Islet precursor cell (in vitro differentiated cells): ENCODE results near the gene FBH1.
"Not testable (repeated sequence)": the region's sequence is repeated elsewhere in the genome, so short reads cannot be mapped to it uniquely, and the experiment has no call there.

Source experiments
- DNase-seq: peaks from one replicate; pipeline ENCODE4 v3.0.0-alpha.2; 2018

The FBH1 gene

GRCh38 chr10:5904227-5904626 lies 14.2 kb downstream of the FBH1 start:
- DNase-seq = no peak

- no peak for DNase-seq
Observed at GRCh38 chr10:5905854-5906507, 15.9 kb downstream of the FBH1 start.

DNA sequence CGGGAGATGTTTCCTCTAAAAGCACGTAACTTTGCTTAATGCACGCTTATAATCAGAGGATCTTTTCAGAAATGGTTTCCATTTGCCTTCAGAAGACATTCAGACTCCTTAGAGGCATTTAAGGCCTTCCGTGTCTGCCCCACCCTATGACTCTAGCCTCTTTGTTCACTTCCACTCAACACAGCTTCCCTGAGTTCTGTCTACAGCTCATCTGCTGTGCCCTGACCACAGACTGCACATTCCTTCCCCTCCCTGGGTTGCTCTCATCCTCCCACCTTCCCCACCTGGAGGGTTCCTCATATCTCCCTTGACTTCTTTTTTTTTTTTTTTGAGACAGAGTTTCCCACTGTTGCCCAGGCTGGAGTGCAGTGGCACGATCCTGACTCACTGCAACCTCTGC lies 16.6 kb downstream of the FBH1 start:
- DNase-seq = no peak

GRCh38 chr10:5908676-5909075 lies 18.6 kb downstream of the FBH1 start:
- DNase-seq = not testable (repeated sequence)

GRCh38 chr10:5910323-5911100 lies 20.5 kb downstream of the FBH1 start:
- DNase-seq = no peak

DNA sequence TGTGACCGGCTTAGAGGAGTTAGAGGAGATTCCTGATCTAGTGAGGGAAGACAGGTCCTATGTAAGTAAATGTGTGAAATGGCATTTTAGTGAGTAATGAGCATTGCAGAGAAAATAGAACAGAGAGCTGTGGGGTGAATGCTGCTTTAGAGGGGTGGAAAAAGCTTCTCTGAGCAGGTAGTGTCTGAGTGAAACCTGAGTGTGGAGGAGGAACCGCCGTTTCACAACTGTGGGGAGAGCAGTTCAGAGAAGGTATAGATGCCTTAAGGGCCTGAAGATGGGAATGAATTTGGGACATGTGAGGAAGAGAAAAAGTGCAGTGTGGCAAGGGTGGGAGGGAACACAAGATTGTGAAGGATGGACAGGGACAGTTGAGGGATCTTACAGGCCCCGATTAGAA lies 21.6 kb downstream of the FBH1 start:
- DNase-seq = no peak

DNA sequence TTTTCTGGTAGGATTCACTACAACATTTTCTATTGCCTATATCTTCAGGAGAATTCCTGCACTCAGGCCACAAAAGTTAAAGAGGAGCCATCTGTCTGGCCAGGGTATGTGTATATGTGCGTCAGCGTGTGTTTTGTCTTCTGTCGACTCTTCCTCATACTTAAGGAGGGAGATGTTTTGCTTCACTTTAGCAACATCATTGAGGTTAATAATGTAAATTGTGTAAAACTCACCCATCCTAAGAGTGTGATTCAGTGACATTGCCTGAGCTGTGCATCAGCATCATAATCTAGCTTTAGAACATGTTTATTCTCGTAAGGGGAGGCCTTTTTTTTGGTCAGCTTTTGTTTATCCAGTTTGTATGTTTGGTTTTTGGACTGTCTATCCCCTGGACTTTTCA lies 23.7 kb downstream of the FBH1 start:
- DNase-seq = no peak

DNA sequence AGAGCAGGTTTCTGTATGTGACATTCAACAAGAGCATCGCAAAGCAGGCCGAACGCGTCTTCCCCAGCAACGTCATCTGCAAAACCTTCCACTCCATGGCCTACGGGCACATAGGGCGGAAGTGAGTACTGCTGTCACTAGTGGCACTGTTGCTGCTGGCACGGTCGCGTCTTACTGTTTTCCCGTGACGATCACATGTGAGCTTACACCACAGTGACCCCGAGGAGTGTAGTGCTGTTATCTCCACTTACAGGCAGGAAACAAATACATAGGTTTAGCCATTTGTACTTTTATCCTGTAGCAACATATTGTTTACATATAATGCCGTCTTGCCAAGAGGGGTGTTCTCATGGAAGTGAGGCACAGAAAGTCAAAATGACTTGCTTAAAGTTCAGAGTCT lies 25.4 kb downstream of the FBH1 start:
- DNase-seq = no peak

- no peak for DNase-seq
Observed at GRCh38 chr10:5917305-5917704, 27.3 kb downstream of the FBH1 start.

- no peak for DNase-seq
Observed at GRCh38 chr10:5918763-5919162, 28.7 kb downstream of the FBH1 start.

GRCh38 chr10:5919568-5919967 lies 29.5 kb downstream of the FBH1 start:
- no peak for DNase-seq

DNA sequence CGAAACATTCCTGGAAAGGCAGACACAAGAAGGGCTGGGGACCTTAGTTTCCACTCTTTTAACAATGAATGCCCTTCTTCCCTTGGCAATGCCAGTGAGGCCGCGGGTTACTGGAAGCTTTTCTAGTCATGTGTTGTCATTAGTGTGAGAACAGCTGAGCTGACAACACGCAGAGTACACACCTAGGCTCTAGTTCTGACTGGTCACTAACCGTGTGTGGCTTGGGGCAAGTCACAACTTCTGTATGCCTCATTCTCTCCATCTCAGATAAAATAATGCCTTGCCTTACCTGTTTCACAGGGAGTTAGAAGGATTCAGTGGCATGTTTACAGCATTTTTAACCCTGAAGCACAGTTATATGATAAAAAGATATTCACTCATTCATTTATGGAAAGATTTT lies 31.7 kb downstream of the FBH1 start:
- DNase-seq = no peak

- no peak for DNase-seq
Observed at GRCh38 chr10:5924889-5925288, 34.8 kb downstream of the FBH1 start.

GRCh38 chr10:5927306-5927705 lies 37.3 kb downstream of the FBH1 start:
- no peak for DNase-seq

DNA sequence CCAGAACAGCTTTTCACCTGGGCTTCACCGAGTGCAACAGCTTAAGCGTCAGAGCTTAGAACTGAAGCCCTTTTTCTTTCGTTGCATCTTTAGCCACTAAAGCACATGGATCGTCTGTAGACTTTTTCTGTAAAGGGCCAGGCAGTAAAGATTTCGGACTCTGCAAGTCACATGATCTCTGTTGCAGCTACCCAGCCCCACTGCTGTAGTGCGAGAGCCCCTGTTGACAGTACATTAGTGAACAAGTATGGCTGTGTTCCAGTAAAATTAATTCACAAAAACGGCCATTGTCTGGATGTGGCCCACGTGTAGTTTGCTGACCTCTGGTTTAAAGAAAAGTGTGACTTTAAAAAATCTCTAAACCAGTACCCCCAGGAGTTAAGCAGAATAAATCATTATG lies 39.4 kb downstream of the FBH1 start:
- no peak for DNase-seq

- DNase-seq = no peak
Observed at GRCh38 chr10:5930272-5930671, 40.2 kb downstream of the FBH1 start.

GRCh38 chr10:5932345-5932744 lies 42.3 kb downstream of the FBH1 start:
- DNase-seq = no peak

DNA sequence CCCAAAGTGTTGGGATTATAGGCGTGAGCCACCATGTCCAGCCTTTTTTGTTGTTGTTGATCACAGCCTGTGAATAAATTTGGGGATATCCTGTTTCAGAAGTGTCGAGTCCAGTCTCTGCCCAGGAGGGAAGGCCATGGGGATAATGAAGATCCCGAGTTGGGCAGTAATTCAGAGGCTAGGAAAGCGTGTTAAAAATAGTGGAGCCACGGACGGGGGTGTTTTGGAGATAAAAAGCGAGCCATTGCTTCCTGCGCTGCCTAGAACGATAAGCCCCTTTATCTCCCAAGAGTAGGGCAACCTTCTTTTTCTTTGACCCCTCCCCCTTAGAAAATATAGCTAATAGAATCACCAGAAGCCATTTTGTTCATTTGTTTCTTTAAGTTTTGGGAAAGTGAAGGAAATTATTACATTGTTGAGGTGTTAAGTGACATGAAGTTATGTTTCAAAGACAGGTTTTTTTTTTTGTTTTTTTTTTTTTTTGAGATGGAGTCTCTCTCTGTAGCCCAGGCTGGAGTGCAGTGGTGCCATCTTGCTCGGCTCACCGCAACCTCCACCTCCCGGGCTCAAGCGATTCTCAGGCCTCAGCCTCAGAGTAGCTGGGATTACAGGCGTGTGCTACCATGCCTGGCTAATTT lies 44.0 kb downstream of the FBH1 start:
- no peak for DNase-seq

DNA sequence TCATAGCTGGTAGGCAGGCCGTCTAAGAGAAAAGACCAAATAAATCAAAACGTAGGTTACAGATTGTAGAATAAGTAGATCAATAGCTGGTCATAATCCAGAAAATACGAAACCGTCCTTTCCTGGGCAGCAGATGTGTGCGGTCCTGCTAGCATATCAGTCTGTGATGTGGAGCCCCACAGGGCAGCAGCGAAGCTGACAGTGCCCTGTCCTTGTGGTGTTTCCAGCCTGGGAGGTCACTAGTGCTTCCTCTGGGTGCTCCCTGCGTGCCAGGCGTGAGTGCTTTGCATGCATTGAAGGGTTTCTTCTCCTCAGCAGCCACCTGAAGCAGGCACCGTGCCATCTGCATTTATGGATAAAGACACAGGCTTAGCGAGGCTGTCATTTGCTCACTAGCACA lies 45.6 kb downstream of the FBH1 start:
- DNase-seq = no peak

DNA sequence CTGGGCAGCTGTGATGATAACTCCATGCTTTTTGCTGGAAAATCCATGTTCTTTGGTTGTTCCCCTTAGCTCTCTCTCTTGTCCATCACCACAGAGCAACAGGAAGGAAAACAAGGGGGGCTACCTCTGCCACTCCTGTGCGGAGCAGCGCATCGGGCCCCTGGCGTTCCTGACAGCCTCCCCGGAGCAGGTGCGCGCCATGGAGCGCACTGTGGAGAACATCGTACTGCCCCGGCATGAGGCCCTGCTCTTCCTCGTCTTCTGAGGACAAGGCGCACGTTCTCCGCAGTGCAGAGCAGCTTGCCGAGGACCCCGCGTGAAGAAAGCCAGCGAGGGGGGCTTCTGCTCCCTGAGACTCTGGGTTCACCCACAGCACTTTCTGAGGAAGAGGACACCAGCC lies 47.0 kb downstream of the FBH1 start:
- no peak for DNase-seq

- no peak for DNase-seq
Observed at GRCh38 chr10:5938291-5938690, 48.2 kb downstream of the FBH1 start.

- no peak for DNase-seq
Observed at GRCh38 chr10:5940807-5941218, 50.8 kb downstream of the FBH1 start.

- DNase-seq = no peak
Observed at GRCh38 chr10:5941579-5941978, 51.5 kb downstream of the FBH1 start.

GRCh38 chr10:5942001-5942400 lies 52.0 kb downstream of the FBH1 start:
- DNase-seq = no peak
